MCF 10A (cell line): Measurements from ENCODE around the gene ENHO. TPM values are rescaled to one million over a fixed set of nuclear protein-coding genes. Genes with fewer than 3 reads are reported as not detected.

Experiments used
- BruUV-seq: library from RNA; stranded (reverse); fragments of 400-500 nt; replicated peaks from 2 replicates; lab custom pipeline; 2021; lab: Mats Ljungman, UMichigan
- CTCF ChIA-PET: fragments of 300-600 bp; sonication (Branson Sonifier 250); formaldehyde crosslinking; extraction: SDS; loops from one replicate; lab custom pipeline; 2021; ENCODE audit warnings: antibody characterized with exemption, inconsistent platforms; lab: Yijun Ruan, JAX
- POLR2A ChIA-PET: fragments of 300-600, 350-650 bp; sonication (Branson Sonifier 250); formaldehyde crosslinking; extraction: SDS; loops from one replicate; lab custom pipeline; 2020; ENCODE audit warnings: antibody characterized with exemption, inconsistent platforms; lab: Yijun Ruan, JAX
- DNase-seq: peaks from one replicate; pipeline ENCODE4 v3.0.0-alpha.2; 2018; ENCODE audit not compliant: unreplicated experiment
- H3K27ac Mint-ChIP-seq: one replicate; pipeline ENCODE4 v1.8.0; 2022; ENCODE audit warnings: mild to moderate bottlenecking, low read depth, mixed read lengths; ENCODE audit not compliant: unreplicated experiment
- H3K27me3 Mint-ChIP-seq: one replicate; pipeline ENCODE4 v1.8.0; 2022; ENCODE audit warnings: mixed read lengths; ENCODE audit not compliant: insufficient read depth, unreplicated experiment
- H3K36me3 Mint-ChIP-seq: one replicate; pipeline ENCODE4 v1.8.0; 2022; ENCODE audit warnings: mild to moderate bottlenecking, moderate library complexity, mixed read lengths; ENCODE audit not compliant: insufficient read depth, unreplicated experiment
- H3K4me1 Mint-ChIP-seq: one replicate; pipeline ENCODE4 v1.8.0; 2022; ENCODE audit warnings: mixed read lengths; ENCODE audit not compliant: insufficient read depth, unreplicated experiment
- H3K4me3 Mint-ChIP-seq: one replicate; pipeline ENCODE4 v1.8.0; 2022; ENCODE audit warnings: mild to moderate bottlenecking, moderate library complexity, mixed read lengths; ENCODE audit not compliant: unreplicated experiment
- H3K9me3 Mint-ChIP-seq: one replicate; pipeline ENCODE4 v1.8.0; 2022; ENCODE audit warnings: mixed read lengths; ENCODE audit not compliant: unreplicated experiment
- CTCF ChIP-seq: fragments of 200-600 bp; IDR thresholded peaks from one replicate; pipeline ENCODE4 v1.8.0; 2022; ENCODE audit warnings: antibody characterized with exemption, mild to moderate bottlenecking; ENCODE audit not compliant: unreplicated experiment
- intact Hi-C: fragments of 100-400 bp; cut with micrococcal nuclease; formaldehyde crosslinking; loops from 2 replicates; pipeline ENCODE4 v1.14.1; 2022
- total RNA-seq: library from RNA; stranded (reverse); gene quantifications from 2 replicates; pipeline ENCODE4 v1.2.3, GENCODE V29; 2022

Gene ENHO
- total RNA-seq, 1 experiment from 2014 or later: not detected

- DNase-seq: no peak
- no peaks in the 10 kb centered on the region for H3K9me3 Mint-ChIP-seq
- no peaks in the 10 kb centered on the region for H3K36me3 Mint-ChIP-seq
- no peaks in the 10 kb centered on the region for H3K27me3 Mint-ChIP-seq
- ChIA-PET POLR2A (no interaction called here), CTCF (interaction anchor here (1.0 to 6.6 kb wide), 5 partner anchors 52 to 165 kb away, joined by 3 to 88 read pairs (median 6); no protein-coding TSS in a partner anchor)
- no peak overlapping the region for H3K4me3 Mint-ChIP-seq
- no TSS peak for BruUV-seq
- intact Hi-C loops: no loop called here
- H3K4me1 Mint-ChIP-seq: peaks cover 7% of the 10 kb centered on the region
- no peak overlapping the region for H3K27ac Mint-ChIP-seq
- no peak for TF ChIP-seq CTCF
Observed at GRCh38 chr9:34499076-34499475, 23.7 kb downstream of the ENHO start.

- CTCF ChIA-PET: interaction anchor here (0.6 to 6.6 kb wide), 6 partner anchors 34 to 95 kb away, joined by 3 to 88 read pairs (median 5); no protein-coding TSS in a partner anchor
- Mint-ChIP-seq H3K4me1 (peaks cover 7% of the 10 kb centered on the region), H3K36me3 (no peaks in the 10 kb centered on the region), H3K9me3 (no peaks in the 10 kb centered on the region), H3K27ac (no peak overlapping the region), H3K27me3 (no peaks in the 10 kb centered on the region), H3K4me3 (no peak overlapping the region)
- intact Hi-C loops: no loop called here
- POLR2A ChIA-PET: no interaction called here
- TF ChIP-seq CTCF: no peak
- BruUV-seq: no TSS peak
- no peak for DNase-seq
Observed at GRCh38 chr9:34498553-34498952, 24.2 kb downstream of the ENHO start.

- POLR2A ChIA-PET: no interaction called here
- no peak for TF ChIP-seq CTCF
- peaks cover 7% of the 10 kb centered on the region for H3K4me1 Mint-ChIP-seq
- intact Hi-C loops: no loop called here
- H3K27me3 Mint-ChIP-seq: peaks cover 7% of the 10 kb centered on the region
- CTCF ChIA-PET: interaction anchor here (0.6 to 3.1 kb wide), 8 partner anchors 17 to 244 kb away, joined by 3 to 12 read pairs (median 6); no protein-coding TSS in a partner anchor
- H3K4me3 Mint-ChIP-seq: no peak overlapping the region
- peak; percentile 67 for DNase-seq
- H3K9me3 Mint-ChIP-seq: no peaks in the 10 kb centered on the region
- no peak overlapping the region for H3K27ac Mint-ChIP-seq
- H3K36me3 Mint-ChIP-seq: no peaks in the 10 kb centered on the region
- no TSS peak for BruUV-seq
Observed at GRCh38 chr9:34496149-34496712, 26.6 kb downstream of the ENHO start.

- DNase-seq: peak; percentile 61
- ChIA-PET CTCF (interaction anchor here (0.7 to 1.1 kb wide), 3 partner anchors 11 to 98 kb away, joined by 3 to 5 read pairs (median 3); no protein-coding TSS in a partner anchor), POLR2A (interaction anchor here (0.9 to 1.0 kb wide), 2 partner anchors 20 to 36 kb away, joined by 3 read pairs; partner anchors contain the start of genes DNAI1 and FAM219A)
- H3K9me3 Mint-ChIP-seq: no peaks in the 10 kb centered on the region
- intact Hi-C loops: no loop called here
- no peak overlapping the region for H3K27ac Mint-ChIP-seq
- no peaks in the 10 kb centered on the region for H3K36me3 Mint-ChIP-seq
- H3K4me3 Mint-ChIP-seq: no peak overlapping the region
- H3K4me1 Mint-ChIP-seq: peaks cover under 1% of the 10 kb centered on the region
- no TSS peak for BruUV-seq
- peaks cover 28% of the 10 kb centered on the region for H3K27me3 Mint-ChIP-seq
- no peak for TF ChIP-seq CTCF
Observed at GRCh38 chr9:34493972-34494535, 28.7 kb downstream of the ENHO start.
